Right atrium auricular region (tissue), 2 donors: ENCODE measurements around the gene CRACDL. TPM values are rescaled to one million over a fixed set of nuclear protein-coding genes. Genes with fewer than 3 reads are reported as not detected.

Source experiments
- DNase-seq: peaks from one replicate; pipeline ENCODE4 v3.0.0-alpha.2; 2019; ENCODE audit warnings: low spot score
- H3K27ac ChIP-seq, 2 donors: fragments of 200-600 bp; sonication (generic); 1 replicate in 1 of 2; 2 replicates in 1 of 2; pipeline ENCODE4 v1.5.1; 2016 to 2019
- H3K27me3 ChIP-seq, 2 donors: fragments of 200-600 bp; sonication (generic); one replicate each; pipeline versions ENCODE4 v1.5.1 to v1.6.0; 2017 to 2019
- H3K36me3 ChIP-seq: fragments of 200-600 bp; sonication (generic); one replicate; pipeline ENCODE4 v1.5.1; 2016
- H3K4me1 ChIP-seq, 2 donors: fragments of 200-600 bp; sonication (generic); one replicate each; pipeline versions ENCODE4 v1.5.1 to v1.6.0; 2017 to 2019
- H3K4me3 ChIP-seq, 2 donors: fragments of 200-600 bp; sonication (generic); 1 replicate in 1 of 2; 2 replicates in 1 of 2; pipeline ENCODE4 v1.5.1; 2017 to 2019; ENCODE audit warnings: mild to moderate bottlenecking in 1 of 2, moderate library complexity in 1 of 2
- H3K9me3 ChIP-seq, 2 donors: fragments of 200-600 bp; sonication (generic); one replicate each; pipeline ENCODE4 v1.5.1; 2019
- CTCF ChIP-seq, 2 donors: fragments of 200-600 bp; sonication (generic); IDR thresholded peaks; one replicate each; pipeline ENCODE4 v1.5.1; 2019; ENCODE audit warnings: antibody characterized with exemption in 2 of 2
- total RNA-seq, 2 donors: library from RNA; depleted of rRNA; stranded (reverse); fragments of >200 nt; gene quantifications; one replicate each; pipeline ENCODE4 v1.1.0, GENCODE V29; 2016

CRACDL gene
- total RNA-seq, 2 donors from 2014 or later = 5.3 to 7.4 TPM

GRCh38 chr2:98821629-98822135 is 114.3 kb downstream of the CRACDL start:
- no peak for TF ChIP-seq CTCF (IDR thresholded peaks at IDR 0.05)
- Histone ChIP-seq H3K4me1 (peaks cover 0 to 40% of the 10 kb centered on the region in 2 donors), H3K9me3 (no peaks in the 10 kb centered on the region), H3K4me3 (peak overlapping the region; percentile 40 to 61), H3K36me3 (no peaks in the 10 kb centered on the region), H3K27me3 (no peaks in the 10 kb centered on the region), H3K27ac (peak overlapping the region; percentile 89 to 91)
- DNase-seq = no peak

GRCh38 chr2:98819231-98819766 is 116.7 kb downstream of the CRACDL start:
- TF ChIP-seq CTCF (IDR thresholded peaks at IDR 0.05) = no peak
- Histone ChIP-seq H3K27me3 (no peaks in the 10 kb centered on the region), H3K4me3 (no peak overlapping the region), H3K27ac (peak overlapping the region in 1 of 2 donors; percentile 91), H3K4me1 (peaks cover 0 to 39% of the 10 kb centered on the region in 2 donors), H3K36me3 (no peaks in the 10 kb centered on the region), H3K9me3 (no peaks in the 10 kb centered on the region)
- DNase-seq = no peak

- no peaks in the 10 kb centered on the region for H3K27me3 ChIP-seq
- peaks cover 0 to 28% of the 10 kb centered on the region in 2 donors for H3K4me1 ChIP-seq
- H3K9me3 ChIP-seq = no peaks in the 10 kb centered on the region
- TF ChIP-seq CTCF (IDR thresholded peaks at IDR 0.05) = no peak
- no peak overlapping the region for H3K4me3 ChIP-seq
- no peaks in the 10 kb centered on the region for H3K36me3 ChIP-seq
- DNase-seq = no peak
- H3K27ac ChIP-seq = no peak overlapping the region
Measured at GRCh38 chr2:98818164-98818563, 117.9 kb downstream of the CRACDL start.

- no peak for TF ChIP-seq CTCF (IDR thresholded peaks at IDR 0.05)
- no peaks in the 10 kb centered on the region for H3K36me3 ChIP-seq
- H3K4me1 ChIP-seq = peaks cover 0 to 23% of the 10 kb centered on the region in 2 donors
- no peak for DNase-seq
- H3K27me3 ChIP-seq = no peaks in the 10 kb centered on the region
- peak overlapping the region; percentile 18 to 44 for H3K27ac ChIP-seq
- H3K4me3 ChIP-seq = no peak overlapping the region
- no peaks in the 10 kb centered on the region for H3K9me3 ChIP-seq
Measured at GRCh38 chr2:98816281-98816680, 119.7 kb downstream of the CRACDL start.

GRCh38 chr2:98815795-98816194 is 120.2 kb downstream of the CRACDL start:
- no peak for DNase-seq
- Histone ChIP-seq H3K27me3 (no peaks in the 10 kb centered on the region), H3K36me3 (no peaks in the 10 kb centered on the region), H3K4me3 (no peak overlapping the region), H3K4me1 (peaks cover 0 to 23% of the 10 kb centered on the region in 2 donors), H3K9me3 (no peaks in the 10 kb centered on the region), H3K27ac (peak overlapping the region; percentile 18 to 52)
- TF ChIP-seq CTCF (IDR thresholded peaks at IDR 0.05) = no peak

GRCh38 chr2:98811766-98812165 is 124.3 kb downstream of the CRACDL start:
- DNase-seq = no peak
- TF ChIP-seq CTCF (IDR thresholded peaks at IDR 0.05) = no peak
- Histone ChIP-seq H3K36me3 (no peaks in the 10 kb centered on the region), H3K27me3 (no peaks in the 10 kb centered on the region), H3K9me3 (no peaks in the 10 kb centered on the region), H3K4me1 (peaks cover 0 to 28% of the 10 kb centered on the region in 2 donors), H3K4me3 (no peak overlapping the region), H3K27ac (no peak overlapping the region)
